Effector CD4-positive, alpha-beta T cell (primary cell): Measurements from ENCODE around the gene SLC9A9.

ENCODE experiments used
- DNase-seq: peaks from one replicate; pipeline ENCODE4 v3.0.0-alpha.2; 2020

SLC9A9 gene

GRCh38 chr3:143484846-143485512 is 363.3 kb downstream of the SLC9A9 start:
- DNase-seq: no peak

GRCh38 chr3:143483214-143483613 is 365.1 kb downstream of the SLC9A9 start:
- DNase-seq: no peak

GRCh38 chr3:143482106-143483088 is 365.9 kb downstream of the SLC9A9 start:
- DNase-seq: no peak

GRCh38 chr3:143480344-143480743 is 367.9 kb downstream of the SLC9A9 start:
- no peak for DNase-seq

GRCh38 chr3:143479727-143480126 is 368.5 kb downstream of the SLC9A9 start:
- DNase-seq: no peak

GRCh38 chr3:143478115-143478693 is 370.1 kb downstream of the SLC9A9 start:
- DNase-seq: no peak

- no peak for DNase-seq
Observed at GRCh38 chr3:143476965-143477640, 371.2 kb downstream of the SLC9A9 start.

GRCh38 chr3:143475981-143476380 is 372.3 kb downstream of the SLC9A9 start:
- no peak for DNase-seq

- no peak for DNase-seq
Observed at GRCh38 chr3:143472731-143473523, 375.3 kb downstream of the SLC9A9 start.

- DNase-seq: no peak
Observed at GRCh38 chr3:143471705-143472104, 376.6 kb downstream of the SLC9A9 start.

- DNase-seq: no peak
Observed at GRCh38 chr3:143469159-143469558, 379.1 kb downstream of the SLC9A9 start.

- DNase-seq: no peak
Observed at GRCh38 chr3:143465666-143466065, 382.6 kb downstream of the SLC9A9 start.

GRCh38 chr3:143464850-143465249 is 383.4 kb downstream of the SLC9A9 start:
- no peak for DNase-seq

GRCh38 chr3:143455480-143455879 is 392.8 kb downstream of the SLC9A9 start:
- no peak for DNase-seq

- DNase-seq: no peak
Observed at GRCh38 chr3:143450632-143451031, 397.6 kb downstream of the SLC9A9 start.

GRCh38 chr3:143447491-143447890 is 400.8 kb downstream of the SLC9A9 start:
- DNase-seq: no peak

GRCh38 chr3:143445118-143445517 is 403.1 kb downstream of the SLC9A9 start:
- DNase-seq: no peak

- no peak for DNase-seq
Observed at GRCh38 chr3:143443851-143444331, 404.4 kb downstream of the SLC9A9 start.

- DNase-seq: no peak
Observed at GRCh38 chr3:143442814-143443447, 405.3 kb downstream of the SLC9A9 start.

- DNase-seq: no peak
Observed at GRCh38 chr3:143441516-143442171, 406.6 kb downstream of the SLC9A9 start.

- no peak for DNase-seq
Observed at GRCh38 chr3:143439817-143440216, 408.5 kb downstream of the SLC9A9 start.
